GM12878 (cell line): ENCODE data around the gene BIN1. TPM values are rescaled to one million over a fixed set of nuclear protein-coding genes. Genes with fewer than 3 reads are reported as not detected.

Source experiments
- ATAC-seq: fragments of 200-7000 bp; cut with Tn5 transposase; 3 replicates; pipeline ENCODE4 v1.9.1; 2020; ENCODE audit warnings: mild to moderate bottlenecking, moderate library complexity
- BruUV-seq: library from RNA; stranded (reverse); fragments of 400-500 nt; replicated peaks from 2 replicates; lab custom pipeline; 2021; lab: Mats Ljungman, UMichigan
- CTCF ChIA-PET: fragments of 300-600 bp; sonication (Branson Sonifier 250); formaldehyde crosslinking; extraction: SDS; loops from one replicate; lab custom pipeline; 2021; ENCODE audit warnings: inconsistent platforms; lab: Yijun Ruan, JAX
- POLR2A ChIA-PET: fragments of 350-600 bp; formaldehyde crosslinking; extraction: SDS; loops from one replicate; lab custom pipeline; 2021; ENCODE audit warnings: inconsistent platforms; lab: Charles Lee
- RAD21 ChIA-PET: fragments of 300-600 bp; sonication (Branson Sonifier 250); formaldehyde crosslinking; loops from one replicate; lab custom pipeline; 2023; ENCODE audit warnings: antibody characterized with exemption; ENCODE audit not compliant: unreplicated experiment; lab: Charles Lee
- SMC1A ChIA-PET: fragments of 300-600 bp; sonication (Branson Sonifier 250); formaldehyde crosslinking; loops from one replicate; lab custom pipeline; 2023; ENCODE audit not compliant: unreplicated experiment, uncharacterized antibody; lab: Charles Lee
- DNase-seq: peaks from one replicate; pipeline ENCODE4 v3.0.0-alpha.2; 2011; ENCODE audit warnings: low read depth, low spot score
- FAIRE-seq: peaks from 3 replicates; lab custom pipeline; 2011; peaks lifted over from hg19 to GRCh38; lab: Jason Lieb, UNC
- H2AFZ ChIP-seq: 2 replicates; pipeline ENCODE4 v1.6.0; 2011; ENCODE audit warnings: low read depth, low read length, control low read depth; ENCODE audit not compliant: control insufficient read depth
- H3K27ac ChIP-seq: 2 replicates; pipeline ENCODE4 v1.5.1; 2011; ENCODE audit warnings: control low read depth; ENCODE audit not compliant: control insufficient read depth, insufficient read depth
- H3K27me3 ChIP-seq, 2 experiments: replicated peaks in 1 of 2; 2 replicates each; pipeline versions ENCODE4 v1.6.0 to v1.6.1; 2011; ENCODE audit warnings: low read length in 1 of 2; ENCODE audit not compliant: control insufficient read depth in 2 of 2, insufficient read depth in 2 of 2
- H3K36me3 ChIP-seq, 2 experiments: 2 replicates each; pipeline ENCODE4 v1.5.1; 2011; ENCODE audit warnings: low read length in 1 of 2; ENCODE audit not compliant: control insufficient read depth in 2 of 2, insufficient read depth in 2 of 2
- H3K4me1 ChIP-seq: 2 replicates; pipeline ENCODE4 v1.6.1; 2011; ENCODE audit warnings: mild to moderate bottlenecking, low read length, moderate library complexity, mixed read lengths; ENCODE audit not compliant: control insufficient read depth, insufficient read depth
- H3K4me2 ChIP-seq: 2 replicates; pipeline ENCODE4 v1.6.0; 2011; ENCODE audit warnings: control low read depth; ENCODE audit not compliant: control insufficient read depth, insufficient read depth
- H3K4me3 ChIP-seq: fragments of 200-600 bp; sonication (generic); 2 replicates; pipeline ENCODE4 v1.5.1; 2016
- H3K79me2 ChIP-seq: 2 replicates; pipeline ENCODE4 v1.6.0; 2011; ENCODE audit warnings: low read length; ENCODE audit not compliant: control insufficient read depth, insufficient read depth
- H3K9ac ChIP-seq: 2 replicates; pipeline ENCODE4 v1.8.0; 2011; ENCODE audit warnings: low read length, control low read depth, mixed read lengths; ENCODE audit not compliant: control insufficient read depth, insufficient read depth
- H3K9me3 ChIP-seq: replicated peaks from 3 replicates; pipeline ENCODE4 v1.5.1; 2011; ENCODE audit warnings: mild to moderate bottlenecking, low read length; ENCODE audit not compliant: control insufficient read depth, insufficient read depth
- H4K20me1 ChIP-seq: 2 replicates; pipeline ENCODE4 v1.6.0; 2011; ENCODE audit not compliant: control insufficient read depth, insufficient read depth
- IRF5 ChIP-seq: fragments of 450-650 bp; IDR thresholded peaks from 2 replicates; pipeline ENCODE4 v1.6.1; 2017; ENCODE audit warnings: borderline replicate concordance
- MTA2 ChIP-seq: fragments of 450-650 bp; IDR thresholded peaks from 2 replicates; pipeline ENCODE4 v1.6.1; 2016; ENCODE audit warnings: low read depth, mild to moderate bottlenecking, moderate library complexity
- NKRF ChIP-seq: fragments of 450-650 bp; conservative IDR thresholded peaks from 2 replicates; pipeline ENCODE4 v1.6.1; 2017; ENCODE audit warnings: mild to moderate bottlenecking, moderate library complexity
- NR2F1 ChIP-seq: fragments of 450-650 bp; conservative IDR thresholded peaks from 2 replicates; pipeline ENCODE4 v1.6.1; 2017; ENCODE audit warnings: mild to moderate bottlenecking
- SIX5 ChIP-seq: IDR thresholded peaks from 2 replicates; pipeline ENCODE4 v1.6.1; 2011; ENCODE audit warnings: mild to moderate bottlenecking, low read depth, low read length, moderate library complexity; ENCODE audit not compliant: severe bottlenecking
- SMC3 ChIP-seq: IDR thresholded peaks from 2 replicates; pipeline ENCODE4 v1.6.1; 2011; ENCODE audit warnings: low read length, improper control_type of control experiment, borderline replicate concordance
- STAT1 ChIP-seq: fragments of 450-650 bp; conservative IDR thresholded peaks from 2 replicates; pipeline ENCODE4 v1.6.1; 2014; ENCODE audit warnings: antibody characterized with exemption, mild to moderate bottlenecking
- WGBS: methylation state at CpG from one replicate; pipeline ENCODE4 v1.1.6; 2016; ENCODE audit warnings: low lambda C conversion rate; ENCODE audit not compliant: insufficient replicate concordance, insufficient coverage; ENCODE audit errors: missing lambda C conversion rate; 5-methylcytosine and 5-hydroxymethylcytosine counted together
- in situ Hi-C: fragments of 300-500 bp; cut with MboI; formaldehyde crosslinking; loops from 9 replicates; pipeline ENCODE4 v1.14.3; 2018; ENCODE audit warnings: mixed read lengths
- intact Hi-C: fragments of 100-400 bp; cut with micrococcal nuclease; formaldehyde crosslinking; loops from one replicate; pipeline ENCODE4 v1.14.2; 2022; ENCODE audit not compliant: unreplicated experiment
- polyA plus RNA-seq, 11 experiments: library from polyadenylated mRNA; depleted of rRNA in 4 of 11; unstranded in 6 of 11; stranded (reverse) in 5 of 11; fragments of >200 nt; fragmentation: Nextera tagmentation in 4 of 11; fragmentation: Illumina TruSeq in 1 of 11; extraction: Ambion mirVana in 4 of 11; extraction: Trizol in 1 of 11; gene quantifications; 1 replicate in 1 of 11; 2 replicates in 10 of 11; pipeline versions ENCODE4 v1.2.1 to v1.2.3, GENCODE V29; 2011 to 2016; ENCODE audit warnings: inconsistent platforms in 2 of 11, missing spikeins in 2 of 11, low read depth in 1 of 11
- total RNA-seq, 4 experiments: library from RNA; depleted of rRNA in 3 of 4; stranded (reverse); fragments of >200 nt in 3 of 4; fragmentation: Illumina TruSeq in 1 of 4; extraction: Trizol in 1 of 4; gene quantifications; 2 replicates each; pipeline versions ENCODE4 v1.2.1 to v1.2.3, GENCODE V29; 2013 to 2021
- TF ChIP-seq, protein P1 (sequence below): IDR thresholded peaks from 2 replicates; pipeline ENCODE4 v1.6.1; 2012; ENCODE audit warnings: improper control_type of control experiment, low read depth, low read length; ENCODE audit not compliant: insufficient replicate concordance

The BIN1 gene
- total and polyA plus RNA-seq, 10 of the 15 experiments (the other 5 are each of a cell fraction or from before 2014, with no cell fraction given) = 0.32 to 21.3 (median 11.2) TPM

DNA sequence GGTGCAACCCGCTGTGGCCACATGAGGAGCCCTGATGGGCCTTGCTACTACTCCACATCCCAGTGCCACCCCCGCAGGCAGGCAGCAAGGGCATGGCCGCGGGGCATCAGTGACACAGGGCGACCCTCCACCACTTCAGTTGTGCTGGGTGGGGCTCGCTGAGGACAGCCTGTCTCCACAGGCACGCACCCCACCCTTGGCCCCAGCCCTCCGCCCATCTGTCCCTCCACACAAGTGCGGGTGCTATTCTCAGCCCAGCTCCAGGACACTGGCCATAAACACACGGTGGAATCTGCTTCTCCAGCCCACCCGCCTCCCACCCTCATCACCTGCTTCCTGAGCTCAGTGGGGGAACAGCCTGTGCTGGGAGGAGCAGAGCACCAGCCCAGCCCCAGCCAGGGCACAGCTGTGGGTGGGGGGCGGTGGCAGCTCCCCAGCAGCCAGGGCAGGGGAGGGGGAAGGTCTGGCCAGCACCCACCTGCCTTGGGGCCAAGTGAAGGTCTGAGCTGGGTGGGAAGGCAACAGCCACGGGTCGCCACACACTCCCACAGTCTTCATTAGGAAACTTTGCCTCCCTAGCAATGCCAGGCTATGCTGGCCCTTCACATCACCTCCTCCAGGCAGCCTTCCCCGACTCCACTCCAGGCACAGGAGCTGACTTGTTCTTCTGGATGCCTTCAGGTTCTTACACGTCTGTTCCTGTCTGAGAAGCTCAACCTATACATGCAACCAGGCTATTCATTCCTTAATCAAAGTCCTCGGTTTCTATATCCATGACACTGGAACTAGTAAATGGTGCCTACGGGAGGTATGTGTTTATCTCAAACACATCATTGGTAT, 16.5 kb downstream of the BIN1 start:
- CTCF ChIA-PET = interaction anchor here (1.0 to 1.2 kb wide), 2 partner anchors 15 to 23 kb away, joined by 3 read pairs; no protein-coding TSS in a partner anchor
- SMC1A ChIA-PET = no interaction called here
- TF ChIP-seq NR2F1 = no peak
- no peak for TF ChIP-seq IRF5
- no peak for TF ChIP-seq NKRF
- no peak for TF ChIP-seq MTA2
- TF ChIP-seq STAT1 = no peak
- TF ChIP-seq SIX5 = no peak
- no peak for TF ChIP-seq SMC3
- TF ChIP-seq, protein P1, sequence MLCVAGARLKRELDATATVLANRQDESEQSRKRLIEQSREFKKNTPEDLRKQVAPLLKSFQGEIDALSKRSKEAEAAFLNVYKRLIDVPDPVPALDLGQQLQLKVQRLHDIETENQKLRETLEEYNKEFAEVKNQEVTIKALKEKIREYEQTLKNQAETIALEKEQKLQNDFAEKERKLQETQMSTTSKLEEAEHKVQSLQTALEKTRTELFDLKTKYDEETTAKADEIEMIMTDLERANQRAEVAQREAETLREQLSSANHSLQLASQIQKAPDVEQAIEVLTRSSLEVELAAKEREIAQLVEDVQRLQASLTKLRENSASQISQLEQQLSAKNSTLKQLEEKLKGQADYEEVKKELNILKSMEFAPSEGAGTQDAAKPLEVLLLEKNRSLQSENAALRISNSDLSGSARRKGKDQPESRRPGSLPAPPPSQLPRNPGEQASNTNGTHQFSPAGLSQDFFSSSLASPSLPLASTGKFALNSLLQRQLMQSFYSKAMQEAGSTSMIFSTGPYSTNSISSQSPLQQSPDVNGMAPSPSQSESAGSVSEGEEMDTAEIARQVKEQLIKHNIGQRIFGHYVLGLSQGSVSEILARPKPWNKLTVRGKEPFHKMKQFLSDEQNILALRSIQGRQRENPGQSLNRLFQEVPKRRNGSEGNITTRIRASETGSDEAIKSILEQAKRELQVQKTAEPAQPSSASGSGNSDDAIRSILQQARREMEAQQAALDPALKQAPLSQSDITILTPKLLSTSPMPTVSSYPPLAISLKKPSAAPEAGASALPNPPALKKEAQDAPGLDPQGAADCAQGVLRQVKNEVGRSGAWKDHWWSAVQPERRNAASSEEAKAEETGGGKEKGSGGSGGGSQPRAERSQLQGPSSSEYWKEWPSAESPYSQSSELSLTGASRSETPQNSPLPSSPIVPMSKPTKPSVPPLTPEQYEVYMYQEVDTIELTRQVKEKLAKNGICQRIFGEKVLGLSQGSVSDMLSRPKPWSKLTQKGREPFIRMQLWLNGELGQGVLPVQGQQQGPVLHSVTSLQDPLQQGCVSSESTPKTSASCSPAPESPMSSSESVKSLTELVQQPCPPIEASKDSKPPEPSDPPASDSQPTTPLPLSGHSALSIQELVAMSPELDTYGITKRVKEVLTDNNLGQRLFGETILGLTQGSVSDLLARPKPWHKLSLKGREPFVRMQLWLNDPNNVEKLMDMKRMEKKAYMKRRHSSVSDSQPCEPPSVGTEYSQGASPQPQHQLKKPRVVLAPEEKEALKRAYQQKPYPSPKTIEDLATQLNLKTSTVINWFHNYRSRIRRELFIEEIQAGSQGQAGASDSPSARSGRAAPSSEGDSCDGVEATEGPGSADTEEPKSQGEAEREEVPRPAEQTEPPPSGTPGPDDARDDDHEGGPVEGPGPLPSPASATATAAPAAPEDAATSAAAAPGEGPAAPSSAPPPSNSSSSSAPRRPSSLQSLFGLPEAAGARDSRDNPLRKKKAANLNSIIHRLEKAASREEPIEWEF = no peak
- Histone ChIP-seq H3K27ac (no peak overlapping the region), H4K20me1 (no peaks in the 10 kb centered on the region), H3K4me3 (no peak overlapping the region), H3K36me3 (no peaks in the 10 kb centered on the region), H3K27me3 (no peaks in the 10 kb centered on the region; a peak in 1 of 4 replicates), H3K79me2 (no peaks in the 10 kb centered on the region), H2AFZ (no peak overlapping the region), H3K4me2 (no peak overlapping the region), H3K4me1 (peaks cover 24% of the 10 kb centered on the region), H3K9me3 (no peaks in the 10 kb centered on the region), H3K9ac (no peak overlapping the region)
- RAD21 ChIA-PET = interaction anchor here (1.4 to 1.6 kb wide), 2 partner anchors 10 to 23 kb away, joined by 3 to 5 read pairs; no protein-coding TSS in a partner anchor
- FAIRE-seq = no peak
- POLR2A ChIA-PET = no interaction called here
- in situ Hi-C loops (no loop called here), intact Hi-C loops (no loop called here)
- BruUV-seq = no TSS peak
- no peak for ATAC-seq
- 29% methylated on average over 18 of the region's 18 CpGs for WGBS
- no peak for DNase-seq
